ENCODE measurements around the gene DYDC2. TPM values are rescaled to one million over a fixed set of nuclear protein-coding genes. Genes with fewer than 3 reads are reported as not detected.

DYDC2 gene
- total and polyA plus RNA-seq, 4 donors, result 3.1 to 11.8 (median 9.7) TPM

DNA sequence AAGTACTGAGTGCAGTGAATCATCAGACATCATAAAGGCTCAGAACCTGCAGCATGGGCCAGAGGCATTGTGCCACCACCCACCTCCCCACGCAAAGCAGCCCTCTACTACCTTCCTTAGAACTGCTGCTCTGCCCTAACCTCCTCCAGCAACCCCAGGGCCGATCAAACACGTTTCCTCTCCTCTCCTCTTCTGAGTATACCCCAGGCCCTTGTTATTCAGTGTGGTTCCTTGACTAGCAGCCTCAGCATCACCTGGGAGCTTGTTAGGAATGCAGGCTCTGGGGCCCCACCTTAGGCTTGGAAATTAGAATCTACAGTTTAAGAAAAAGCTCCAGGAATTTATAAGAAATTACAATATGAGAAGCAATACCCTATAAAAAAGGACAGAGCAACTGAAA is 33.3 kb upstream of the DYDC2 start:
- 34% methylated on average over 3 of the region's 3 CpGs for WGBS (ENCODE audit: insufficient coverage)
- H3K4me1 ChIP-seq (ENCODE audit: control insufficient read depth, insufficient read depth, low read length), result no peaks in the 10 kb centered on the region
- no peak overlapping the region for H3K4me3 ChIP-seq (ENCODE audit: low read depth, low read length)

DNA sequence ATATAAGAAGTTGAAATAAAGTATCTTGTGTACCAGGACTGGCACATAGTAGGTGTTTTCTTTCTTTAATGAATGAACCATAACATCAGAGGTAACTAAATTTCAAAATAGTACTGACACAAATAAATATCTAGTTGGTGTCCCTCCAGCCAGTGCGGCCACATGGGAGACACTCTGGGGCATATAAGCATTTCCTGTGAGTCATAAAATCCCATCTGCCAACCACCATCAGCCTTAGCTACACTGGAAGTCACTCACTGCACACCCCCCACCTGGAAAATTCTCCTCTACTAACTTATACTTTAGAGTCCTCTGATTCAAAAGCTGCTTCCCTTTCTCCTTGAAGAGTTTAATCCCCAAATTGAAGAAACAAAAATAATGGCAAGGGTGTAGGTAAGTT is 32.5 kb upstream of the DYDC2 start:
- H3K4me1 ChIP-seq (ENCODE audit: control insufficient read depth, insufficient read depth, low read length), result no peaks in the 10 kb centered on the region
- H3K27me3 ChIP-seq (ENCODE audit: control insufficient read depth, insufficient read depth, low read length), result no peaks in the 10 kb centered on the region
- H3K4me3 ChIP-seq (ENCODE audit: low read depth, low read length), result no peak overlapping the region
- WGBS (ENCODE audit: insufficient coverage), result 61% methylated on average over 1 of the region's 1 CpG
- H3K36me3 ChIP-seq (ENCODE audit: control insufficient read depth, insufficient read depth, low read length), result no peaks in the 10 kb centered on the region
- no peaks in the 10 kb centered on the region for H3K9me3 ChIP-seq (ENCODE audit: control insufficient read depth, insufficient read depth, low read length)
- H3K27ac ChIP-seq (ENCODE audit: low read depth, low read length), result no peak overlapping the region
- DNase-seq (ENCODE audit: low read depth in 4 of 6, low spot score in 6 of 6), result no peak

More for the DNA sequence above, 33.3 kb upstream of the DYDC2 start:
- no peaks in the 10 kb centered on the region for H3K36me3 ChIP-seq (ENCODE audit: control insufficient read depth, insufficient read depth, low read length)
- H3K27me3 ChIP-seq (ENCODE audit: control insufficient read depth, insufficient read depth, low read length), result no peaks in the 10 kb centered on the region
- no peak overlapping the region for H3K27ac ChIP-seq (ENCODE audit: low read depth, low read length)
- no peak for DNase-seq (ENCODE audit: low read depth in 4 of 6, low spot score in 6 of 6)
- H3K9me3 ChIP-seq (ENCODE audit: control insufficient read depth, insufficient read depth, low read length), result no peaks in the 10 kb centered on the region

DNA sequence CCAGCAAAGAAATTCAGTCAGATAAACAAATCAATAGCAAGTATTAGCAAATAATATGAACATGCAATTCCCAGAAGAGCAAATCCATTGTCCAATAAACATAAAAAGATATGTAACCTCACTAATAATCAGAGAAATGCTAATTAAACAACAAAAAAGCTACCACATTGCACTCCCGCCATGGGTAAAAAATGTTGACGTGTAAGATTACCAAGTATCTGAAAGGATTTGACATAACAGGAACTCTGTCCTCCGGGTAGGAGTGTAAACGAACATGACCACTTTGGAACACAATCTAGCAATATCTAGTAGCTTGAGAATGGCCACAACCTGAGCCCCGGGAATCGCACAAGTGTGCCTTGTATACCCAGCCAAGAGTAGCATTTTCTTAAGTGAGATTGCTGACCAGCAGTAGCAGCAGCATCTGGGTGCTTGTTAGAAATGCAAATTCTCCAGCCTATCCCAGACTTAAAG is 31.7 kb upstream of the DYDC2 start:
- Histone ChIP-seq H3K4me1 (ENCODE audit: control insufficient read depth, insufficient read depth, low read length) (no peaks in the 10 kb centered on the region), H3K9me3 (ENCODE audit: control insufficient read depth, insufficient read depth, low read length) (no peaks in the 10 kb centered on the region), H3K36me3 (ENCODE audit: control insufficient read depth, insufficient read depth, low read length) (no peaks in the 10 kb centered on the region), H3K4me3 (ENCODE audit: low read depth, low read length) (no peak overlapping the region), H3K27me3 (ENCODE audit: control insufficient read depth, insufficient read depth, low read length) (no peaks in the 10 kb centered on the region), H3K27ac (ENCODE audit: low read depth, low read length) (no peak overlapping the region)
- DNase-seq (ENCODE audit: low read depth in 4 of 6, low spot score in 6 of 6), result no peak
- WGBS (ENCODE audit: insufficient coverage), result 81% methylated on average over 4 of the region's 6 CpGs

DNA sequence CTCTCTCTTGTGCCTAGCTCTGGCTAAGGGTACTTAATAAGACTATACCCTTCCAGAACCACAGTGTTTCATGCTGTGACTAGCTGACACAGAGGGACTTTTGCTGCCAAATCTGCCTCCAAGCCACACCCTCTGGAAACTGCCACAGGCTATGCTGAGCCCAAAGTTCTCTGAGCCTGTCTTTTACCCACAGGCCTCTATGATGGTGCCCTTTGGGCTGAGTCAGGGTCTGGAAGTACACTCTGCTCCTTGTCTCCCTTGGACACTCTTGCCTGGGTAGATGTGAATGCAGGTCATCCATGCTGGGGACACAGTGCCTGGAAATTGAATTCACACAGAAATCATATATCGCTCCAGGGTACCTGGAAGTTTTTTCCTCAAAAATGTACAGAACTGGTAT is 22.6 kb upstream of the DYDC2 start:
- H3K4me3 ChIP-seq (ENCODE audit: low read depth, low read length), result no peak overlapping the region
- H3K27ac ChIP-seq (ENCODE audit: low read depth, low read length), result no peak overlapping the region
- H3K4me1 ChIP-seq (ENCODE audit: control insufficient read depth, insufficient read depth, low read length), result no peaks in the 10 kb centered on the region
- H3K27me3 ChIP-seq (ENCODE audit: control insufficient read depth, insufficient read depth, low read length), result no peaks in the 10 kb centered on the region
- 80% methylated on average over 1 of the region's 1 CpG for WGBS (ENCODE audit: insufficient coverage)
- no peak for DNase-seq (ENCODE audit: low read depth in 4 of 6, low spot score in 6 of 6)
- H3K9me3 ChIP-seq (ENCODE audit: control insufficient read depth, insufficient read depth, low read length), result no peaks in the 10 kb centered on the region
- no peaks in the 10 kb centered on the region for H3K36me3 ChIP-seq (ENCODE audit: control insufficient read depth, insufficient read depth, low read length)

DNA sequence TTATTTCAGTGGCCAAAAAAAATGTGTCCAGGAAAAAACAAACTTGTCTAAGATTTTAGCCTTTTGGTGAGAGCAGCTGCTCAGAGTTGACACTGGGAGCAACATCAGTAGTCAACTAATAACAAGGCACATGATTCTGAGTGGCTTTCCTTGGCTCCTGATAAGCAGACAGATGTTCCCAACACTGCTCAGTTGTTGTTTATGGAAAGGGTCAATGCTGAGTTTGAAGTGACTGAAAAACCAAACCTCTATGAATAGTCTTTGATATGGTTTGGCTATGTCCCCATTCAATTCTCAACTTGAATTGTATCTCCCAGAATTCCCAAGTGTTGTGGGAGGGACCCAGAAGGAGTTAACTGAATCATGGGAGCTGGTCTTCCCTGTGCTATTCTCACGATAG is 12.3 kb upstream of the DYDC2 start:
- no peaks in the 10 kb centered on the region for H3K4me1 ChIP-seq (ENCODE audit: control insufficient read depth, insufficient read depth, low read length)
- no peaks in the 10 kb centered on the region for H3K36me3 ChIP-seq (ENCODE audit: control insufficient read depth, insufficient read depth, low read length)
- WGBS (ENCODE audit: insufficient coverage), result no CpG with 5 or more reads among the region's 1 CpG
- no peak overlapping the region for H3K4me3 ChIP-seq (ENCODE audit: low read depth, low read length)
- no peaks in the 10 kb centered on the region for H3K27me3 ChIP-seq (ENCODE audit: control insufficient read depth, insufficient read depth, low read length)
- H3K27ac ChIP-seq (ENCODE audit: low read depth, low read length), result no peak overlapping the region
- peak in 1 of 6 donors; percentile 13 for DNase-seq (ENCODE audit: low read depth in 4 of 6, low spot score in 6 of 6)
- H3K9me3 ChIP-seq (ENCODE audit: control insufficient read depth, insufficient read depth, low read length), result no peaks in the 10 kb centered on the region

DNA sequence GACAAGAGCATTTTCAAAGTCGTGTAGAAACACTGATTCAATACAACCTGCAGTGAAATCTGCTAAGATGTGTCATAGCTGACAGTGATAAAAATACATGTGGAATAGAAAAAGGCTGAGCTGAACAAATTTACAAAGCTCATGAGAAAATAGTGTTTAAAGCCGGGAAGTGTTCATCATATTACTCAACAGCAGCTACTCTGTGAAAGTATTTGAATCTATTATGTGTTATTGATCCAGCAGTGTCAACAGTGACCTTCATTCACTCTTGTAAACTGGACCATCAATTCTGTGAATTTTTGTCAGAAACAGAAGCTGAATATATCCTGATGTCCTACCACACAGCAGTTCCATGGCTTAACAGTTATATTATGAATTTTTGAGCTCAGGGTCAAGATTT is 11.7 kb upstream of the DYDC2 start:
- H3K4me3 ChIP-seq (ENCODE audit: low read depth, low read length), result no peak overlapping the region
- DNase-seq (ENCODE audit: low read depth in 4 of 6, low spot score in 6 of 6), result no peak
- H3K27ac ChIP-seq (ENCODE audit: low read depth, low read length), result no peak overlapping the region
- no peaks in the 10 kb centered on the region for H3K27me3 ChIP-seq (ENCODE audit: control insufficient read depth, insufficient read depth, low read length)
- WGBS (ENCODE audit: insufficient coverage), result no CpG with 5 or more reads among the region's 2 CpGs
- no peaks in the 10 kb centered on the region for H3K9me3 ChIP-seq (ENCODE audit: control insufficient read depth, insufficient read depth, low read length)
- no peaks in the 10 kb centered on the region for H3K36me3 ChIP-seq (ENCODE audit: control insufficient read depth, insufficient read depth, low read length)
- H3K4me1 ChIP-seq (ENCODE audit: control insufficient read depth, insufficient read depth, low read length), result no peaks in the 10 kb centered on the region

DNA sequence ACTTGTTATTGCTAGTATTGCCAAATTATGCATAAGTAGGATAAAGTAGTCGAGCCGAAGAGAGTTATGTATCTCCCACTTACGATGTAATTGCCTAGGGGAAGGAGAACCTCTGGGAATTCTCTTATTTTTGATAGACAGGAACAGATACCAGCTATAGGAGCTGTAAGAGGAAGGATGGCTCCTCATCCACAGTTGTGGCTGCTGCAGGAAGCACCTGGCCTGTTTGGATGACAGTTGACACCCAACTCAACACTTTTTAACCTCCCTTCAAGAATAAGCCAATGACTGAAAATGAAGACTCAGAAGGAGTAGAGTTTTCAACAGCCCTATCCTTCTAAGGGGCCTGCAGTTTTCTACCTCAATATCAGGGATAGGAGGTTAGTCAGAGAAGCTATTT is 6.3 kb upstream of the DYDC2 start:
- H3K36me3 ChIP-seq (ENCODE audit: control insufficient read depth, insufficient read depth, low read length), result no peaks in the 10 kb centered on the region
- WGBS (ENCODE audit: insufficient coverage), result 100% methylated on average over 1 of the region's 3 CpGs
- H3K4me3 ChIP-seq (ENCODE audit: low read depth, low read length), result no peak overlapping the region
- H3K9me3 ChIP-seq (ENCODE audit: control insufficient read depth, insufficient read depth, low read length), result no peaks in the 10 kb centered on the region
- no peaks in the 10 kb centered on the region for H3K4me1 ChIP-seq (ENCODE audit: control insufficient read depth, insufficient read depth, low read length)
- DNase-seq (ENCODE audit: low read depth in 4 of 6, low spot score in 6 of 6), result no peak
- H3K27ac ChIP-seq (ENCODE audit: low read depth, low read length), result no peak overlapping the region
- H3K27me3 ChIP-seq (ENCODE audit: control insufficient read depth, insufficient read depth, low read length), result no peaks in the 10 kb centered on the region

DNA sequence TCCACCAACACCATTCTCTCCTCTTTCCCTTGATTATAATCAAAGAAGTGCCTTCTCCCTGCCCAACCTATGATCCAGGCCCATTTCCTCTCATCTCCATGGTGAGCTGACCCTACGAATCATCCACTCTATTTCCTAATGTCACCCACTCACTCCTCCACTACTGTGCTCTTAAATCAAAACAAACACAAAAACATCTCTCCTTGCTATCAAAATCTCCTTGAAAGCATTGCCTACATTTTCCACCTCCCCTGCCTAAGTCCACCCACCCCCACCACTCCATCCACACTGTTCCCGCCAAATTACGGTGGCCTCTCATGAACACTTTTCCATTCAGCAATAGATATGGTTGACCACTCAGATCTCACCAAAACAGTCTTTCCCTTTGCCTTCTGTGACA is 5.4 kb upstream of the DYDC2 start:
- Histone ChIP-seq H3K9me3 (ENCODE audit: control insufficient read depth, insufficient read depth, low read length) (no peaks in the 10 kb centered on the region), H3K4me3 (ENCODE audit: low read depth, low read length) (no peak overlapping the region), H3K4me1 (ENCODE audit: control insufficient read depth, insufficient read depth, low read length) (peaks cover 4% of the 10 kb centered on the region), H3K36me3 (ENCODE audit: control insufficient read depth, insufficient read depth, low read length) (no peaks in the 10 kb centered on the region), H3K27ac (ENCODE audit: low read depth, low read length) (no peak overlapping the region), H3K27me3 (ENCODE audit: control insufficient read depth, insufficient read depth, low read length) (peaks cover under 1% of the 10 kb centered on the region)
- DNase-seq (ENCODE audit: low read depth in 4 of 6, low spot score in 6 of 6), result no peak
- WGBS (ENCODE audit: insufficient coverage), result 90% methylated on average over 1 of the region's 3 CpGs

DNA sequence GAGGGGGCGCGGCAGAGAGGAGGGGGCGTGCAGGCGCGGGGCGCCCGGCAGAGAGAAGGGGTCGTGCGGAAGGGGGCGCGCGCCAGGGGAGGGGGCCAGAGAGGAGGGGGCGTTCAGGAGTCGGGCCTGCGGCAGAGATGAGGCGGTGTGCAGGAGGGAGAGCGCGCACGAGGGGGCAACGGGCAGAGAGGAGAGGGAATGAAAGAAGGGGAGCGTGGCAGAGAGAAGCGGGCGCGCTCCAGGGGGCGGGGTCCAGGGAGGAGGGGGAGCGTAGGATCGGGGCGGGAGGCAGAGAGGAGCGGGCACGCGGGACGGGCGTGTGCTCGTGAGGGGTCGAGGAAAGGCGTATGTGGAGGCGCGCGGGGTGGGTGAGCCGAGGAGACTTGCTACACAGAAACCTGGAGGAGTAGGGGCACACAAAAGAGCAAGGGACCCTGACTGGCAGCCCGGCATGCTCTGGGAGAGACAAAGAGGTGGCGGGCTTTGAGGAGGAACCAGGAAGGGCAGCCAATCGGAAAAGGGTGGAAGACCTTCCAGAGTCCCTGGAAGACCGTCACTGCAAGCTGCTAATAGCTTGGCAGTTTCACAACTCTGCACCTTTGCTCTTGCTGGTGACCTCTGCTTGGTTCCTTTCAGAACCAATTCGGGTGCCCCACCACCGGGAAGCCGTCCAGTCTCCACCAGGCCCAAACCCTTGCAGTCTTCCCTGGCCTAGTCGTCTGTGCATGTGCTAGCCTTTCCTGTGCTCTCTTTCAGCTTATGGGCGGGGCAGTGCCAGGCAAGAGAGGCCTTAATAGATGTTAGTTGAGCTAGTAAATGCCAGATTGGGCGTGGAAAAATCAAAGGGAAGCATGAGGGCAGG is 639 bp downstream of the DYDC2 start:
- Histone ChIP-seq H3K4me1 (ENCODE audit: control insufficient read depth, insufficient read depth, low read length) (peaks cover 16% of the 10 kb centered on the region), H3K9me3 (ENCODE audit: control insufficient read depth, insufficient read depth, low read length) (no peaks in the 10 kb centered on the region), H3K4me3 (ENCODE audit: low read depth, low read length) (peak overlapping the region; percentile 48), H3K27ac (ENCODE audit: low read depth, low read length) (no peak overlapping the region), H3K36me3 (ENCODE audit: control insufficient read depth, insufficient read depth, low read length) (peaks cover 4% of the 10 kb centered on the region), H3K27me3 (ENCODE audit: control insufficient read depth, insufficient read depth, low read length) (peaks cover 2% of the 10 kb centered on the region)
- WGBS (ENCODE audit: insufficient coverage), result 4% methylated on average over 48 of the region's 50 CpGs
- peak; percentile 7 to 94 (median 40) for DNase-seq (ENCODE audit: low read depth in 4 of 6, low spot score in 6 of 6)

DNA sequence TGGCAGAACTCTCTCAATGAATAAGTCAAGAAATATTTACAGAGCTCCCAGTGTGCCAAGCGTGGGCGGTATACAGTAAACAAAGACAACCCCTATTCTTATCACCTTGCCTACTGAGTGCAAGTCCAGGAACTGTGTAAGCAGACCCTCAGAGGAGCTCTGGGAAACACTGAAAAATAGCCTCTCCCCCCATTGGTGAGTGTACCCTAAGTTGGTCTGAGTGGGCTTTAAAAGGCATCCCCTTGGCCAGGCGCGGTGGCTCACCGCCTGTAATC is 1.2 kb downstream of the DYDC2 start:
- Histone ChIP-seq H3K27ac (ENCODE audit: low read depth, low read length) (no peak overlapping the region), H3K9me3 (ENCODE audit: control insufficient read depth, insufficient read depth, low read length) (no peaks in the 10 kb centered on the region), H3K4me3 (ENCODE audit: low read depth, low read length) (no peak overlapping the region), H3K36me3 (ENCODE audit: control insufficient read depth, insufficient read depth, low read length) (peaks cover 4% of the 10 kb centered on the region), H3K27me3 (ENCODE audit: control insufficient read depth, insufficient read depth, low read length) (peaks cover 2% of the 10 kb centered on the region), H3K4me1 (ENCODE audit: control insufficient read depth, insufficient read depth, low read length) (peaks cover 16% of the 10 kb centered on the region)
- no peak for DNase-seq (ENCODE audit: low read depth in 4 of 6, low spot score in 6 of 6)
- 100% methylated on average over 3 of the region's 5 CpGs for WGBS (ENCODE audit: insufficient coverage)

Measured in spinal cord (tissue), 10 donors.